Measurements from ENCODE around the gene CENPL. TPM values are rescaled to one million over a fixed set of nuclear protein-coding genes. Genes with fewer than 3 reads are reported as not detected.
A peak's percentile ranks its signal among the peaks of the same experiment; 100 is the strongest.

The CENPL gene
- total and polyA plus RNA-seq, 2 of the 8 experiments (the other 6 are each of a cell fraction or from before 2014, with no cell fraction given) = 6.6 to 16.0 TPM

DNA sequence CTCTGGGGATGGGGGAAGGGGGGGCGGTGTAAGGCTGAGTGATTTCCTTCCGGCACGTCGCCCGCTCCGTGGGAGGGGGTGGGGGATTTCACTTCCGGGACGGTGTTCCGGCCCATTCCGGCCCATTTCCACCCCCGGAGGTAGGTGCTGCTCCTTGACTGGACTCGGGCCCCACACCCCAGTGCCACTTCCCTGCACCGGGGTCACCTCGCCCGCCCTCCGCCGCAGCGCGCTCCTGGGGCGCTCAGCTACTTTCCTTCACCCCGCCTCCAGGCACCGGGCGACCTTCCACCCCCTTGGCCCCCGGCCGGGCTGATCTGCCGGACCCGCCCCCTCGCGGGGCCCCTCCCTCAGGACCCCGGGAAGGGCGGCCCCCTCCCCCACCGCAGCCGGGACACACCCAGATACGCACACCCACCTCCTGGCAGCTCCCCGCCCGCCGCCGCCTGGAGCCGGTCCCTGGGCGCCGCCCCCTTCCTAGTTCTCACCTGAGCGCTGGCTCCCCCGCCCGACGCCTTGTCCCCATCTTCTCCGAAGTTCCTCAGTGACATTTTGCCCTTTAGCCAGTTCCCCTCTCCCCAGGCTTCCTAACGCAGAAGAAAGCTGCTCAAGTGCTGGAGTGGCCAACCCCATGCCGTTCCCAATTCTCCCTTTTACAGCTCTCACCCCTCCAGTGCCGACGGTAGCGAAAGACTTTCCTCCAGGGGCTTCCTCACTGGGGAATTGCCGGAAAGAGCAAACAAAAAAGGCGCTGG, 43.8 kb upstream of the CENPL start, which contains the start of gene ZBTB37 (continued):
- peak in 1 of 2 experiments; percentile 7; a peak in 1 of 4 replicates for TF ChIP-seq RAD21 (IDR thresholded peaks at IDR 0.05 in 1 of 2, conservative IDR thresholded peaks at IDR 0.05 in 1 of 2; ENCODE audit: low read depth in 2 of 2, low read length in 2 of 2)
- 0 out of 3 replicates have a peak, but pooled peaks of 1 of the 2 experiments have one; percentile 5 for TF ChIP-seq EP300 (IDR thresholded peaks at IDR 0.05; ENCODE audit: borderline replicate concordance in 1 of 2, low read depth in 2 of 2, low read length in 2 of 2)
- TF ChIP-seq PHF8 (conservative IDR thresholded peaks at IDR 0.05; ENCODE audit: low read depth, low read length) = peak; percentile 58
- no peak for TF ChIP-seq SP2 (IDR thresholded peaks at IDR 0.05; ENCODE audit: low read length)
- TF ChIP-seq MAX (IDR thresholded peaks at IDR 0.05) = no peak; the same call in 1 of the 2 replicates
- no peak for TF ChIP-seq NRF1 (IDR thresholded peaks at IDR 0.05; ENCODE audit: low read depth, low read length)
- no peak for TF ChIP-seq CHD1 (IDR thresholded peaks at IDR 0.05; ENCODE audit: low read depth, low read length)
- TF ChIP-seq, protein P1, sequence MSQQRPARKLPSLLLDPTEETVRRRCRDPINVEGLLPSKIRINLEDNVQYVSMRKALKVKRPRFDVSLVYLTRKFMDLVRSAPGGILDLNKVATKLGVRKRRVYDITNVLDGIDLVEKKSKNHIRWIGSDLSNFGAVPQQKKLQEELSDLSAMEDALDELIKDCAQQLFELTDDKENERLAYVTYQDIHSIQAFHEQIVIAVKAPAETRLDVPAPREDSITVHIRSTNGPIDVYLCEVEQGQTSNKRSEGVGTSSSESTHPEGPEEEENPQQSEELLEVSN (IDR thresholded peaks at IDR 0.05) = no peak
- TF ChIP-seq CHD2 (IDR thresholded peaks at IDR 0.05; ENCODE audit: low read length) = no peak; the same call in 1 of the 2 replicates
- TF ChIP-seq SP1 (IDR thresholded peaks at IDR 0.05; ENCODE audit: low read depth, low read length) = peak; percentile 18
- TF ChIP-seq POU5F1 (IDR thresholded peaks at IDR 0.05; ENCODE audit: low read depth, low read length) = no peak
- TF ChIP-seq YY1 (IDR thresholded peaks at IDR 0.05; ENCODE audit: low read depth, low read length) = no peak
- no peak for TF ChIP-seq SIRT6 (IDR thresholded peaks at IDR 0.05; ENCODE audit: low read length)
- TF ChIP-seq TEAD4 (IDR thresholded peaks at IDR 0.05; ENCODE audit: low read depth, low read length) = no peak
- TF ChIP-seq EZH2 (IDR thresholded peaks at IDR 0.05; ENCODE audit: low read depth, low read length, severe bottlenecking) = no peak
- no peak for TF ChIP-seq RFX5 (IDR thresholded peaks at IDR 0.05; ENCODE audit: borderline replicate concordance, low read depth, low read length)
- TF ChIP-seq RNF2 (IDR thresholded peaks at IDR 0.05; ENCODE audit: borderline replicate concordance, low read depth, low read length, missing control alignments, poor library complexity, severe bottlenecking) = no peak
- TF ChIP-seq, protein P2, sequence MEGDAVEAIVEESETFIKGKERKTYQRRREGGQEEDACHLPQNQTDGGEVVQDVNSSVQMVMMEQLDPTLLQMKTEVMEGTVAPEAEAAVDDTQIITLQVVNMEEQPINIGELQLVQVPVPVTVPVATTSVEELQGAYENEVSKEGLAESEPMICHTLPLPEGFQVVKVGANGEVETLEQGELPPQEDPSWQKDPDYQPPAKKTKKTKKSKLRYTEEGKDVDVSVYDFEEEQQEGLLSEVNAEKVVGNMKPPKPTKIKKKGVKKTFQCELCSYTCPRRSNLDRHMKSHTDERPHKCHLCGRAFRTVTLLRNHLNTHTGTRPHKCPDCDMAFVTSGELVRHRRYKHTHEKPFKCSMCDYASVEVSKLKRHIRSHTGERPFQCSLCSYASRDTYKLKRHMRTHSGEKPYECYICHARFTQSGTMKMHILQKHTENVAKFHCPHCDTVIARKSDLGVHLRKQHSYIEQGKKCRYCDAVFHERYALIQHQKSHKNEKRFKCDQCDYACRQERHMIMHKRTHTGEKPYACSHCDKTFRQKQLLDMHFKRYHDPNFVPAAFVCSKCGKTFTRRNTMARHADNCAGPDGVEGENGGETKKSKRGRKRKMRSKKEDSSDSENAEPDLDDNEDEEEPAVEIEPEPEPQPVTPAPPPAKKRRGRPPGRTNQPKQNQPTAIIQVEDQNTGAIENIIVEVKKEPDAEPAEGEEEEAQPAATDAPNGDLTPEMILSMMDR (IDR thresholded peaks at IDR 0.05; ENCODE audit: control extremely low read depth in 1 of 3, insufficient read depth in 1 of 3, low read depth in 1 of 3, low read length in 3 of 3) = no peak
- TF ChIP-seq CEBPB (IDR thresholded peaks at IDR 0.05; ENCODE audit: low read depth, low read length) = no peak
